OCI-M1 (cell line): ENCODE results near the gene ARHGAP10.
"Not testable (repeated sequence)": the region's sequence is repeated elsewhere in the genome, so short reads cannot be mapped to it uniquely, and the experiment has no call there.

ENCODE experiments used
- DNase-seq: peaks from one replicate; lab custom pipeline; 2025; lab: John Stamatoyannopoulos, UW

Gene ARHGAP10

DNA sequence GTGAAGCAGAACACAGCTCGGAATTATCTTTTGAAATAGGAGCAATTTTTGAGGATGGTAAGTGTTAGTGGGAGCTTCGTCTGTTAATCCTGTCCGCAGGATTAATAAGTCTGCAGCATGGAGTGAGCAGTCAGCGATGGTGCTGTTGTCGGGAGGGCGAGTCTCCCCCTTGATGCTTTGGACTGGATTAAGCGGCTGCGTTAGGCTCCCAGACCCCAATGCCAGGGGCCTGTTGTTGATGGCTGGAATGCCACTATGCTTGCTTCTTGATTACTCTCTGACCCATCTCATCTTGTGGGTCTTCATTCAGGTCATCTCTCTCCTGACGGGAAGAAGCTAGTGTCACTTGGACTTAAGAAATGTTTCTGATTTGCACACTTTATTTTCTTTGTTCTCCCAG lies 332.6 kb downstream of the ARHGAP10 start:
- DNase-seq = no peak

DNA sequence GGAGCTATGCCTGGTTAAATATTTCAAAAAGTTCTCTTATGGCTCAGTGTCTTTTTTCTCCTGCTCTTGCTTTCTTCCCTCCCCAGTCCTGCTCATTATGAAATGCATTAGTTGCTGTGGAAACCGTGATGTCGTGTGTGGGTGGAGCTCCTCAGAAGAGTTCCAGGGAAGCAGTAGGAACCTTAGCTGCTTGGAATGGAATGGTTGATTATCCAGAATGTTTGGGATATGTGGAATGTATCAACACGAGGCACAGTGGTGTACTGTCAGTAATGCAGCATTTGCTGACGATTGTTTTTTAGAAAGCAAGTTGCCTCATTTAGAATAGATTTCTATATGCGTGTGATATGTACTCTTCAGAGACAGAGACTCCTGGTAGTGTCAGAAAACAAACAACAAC lies 333.2 kb downstream of the ARHGAP10 start:
- no peak for DNase-seq

DNA sequence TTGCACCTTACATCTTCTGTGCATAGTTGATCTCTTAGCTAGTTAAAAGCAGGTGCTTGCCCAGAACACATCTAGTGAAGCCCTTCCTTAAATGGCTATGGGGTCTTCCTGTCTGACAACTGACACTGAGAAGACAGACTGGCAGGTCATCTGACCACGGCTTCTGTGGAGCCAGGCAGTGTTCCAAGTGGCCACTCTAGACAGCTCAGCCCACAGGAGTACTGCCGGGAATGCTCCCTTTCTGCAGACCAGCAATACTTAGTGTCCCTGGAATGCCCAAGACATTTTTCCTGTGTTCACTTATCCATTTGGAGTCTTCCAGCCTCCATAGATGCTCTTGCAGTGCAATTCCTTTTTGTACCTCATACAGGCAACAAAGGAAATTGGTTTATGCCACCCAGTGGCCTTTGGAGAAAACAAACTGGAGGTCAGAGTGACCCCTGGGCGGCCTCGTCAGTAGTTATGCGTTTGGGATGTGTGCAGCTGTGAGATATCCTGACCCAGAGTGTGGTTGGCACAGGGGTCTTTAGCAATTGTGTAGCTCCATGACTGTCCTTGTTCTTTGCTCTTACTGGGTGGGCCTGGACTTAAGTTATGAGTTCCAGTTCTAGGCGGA lies 335.5 kb downstream of the ARHGAP10 start:
- DNase-seq = peak; percentile 15

- DNase-seq = no peak
Measured at GRCh38 chr4:148068065-148068911, 336.4 kb downstream of the ARHGAP10 start.

- no peak for DNase-seq
Measured at GRCh38 chr4:148069086-148069894, 337.4 kb downstream of the ARHGAP10 start.

GRCh38 chr4:148069895-148070178 lies 337.9 kb downstream of the ARHGAP10 start:
- DNase-seq = no peak

DNA sequence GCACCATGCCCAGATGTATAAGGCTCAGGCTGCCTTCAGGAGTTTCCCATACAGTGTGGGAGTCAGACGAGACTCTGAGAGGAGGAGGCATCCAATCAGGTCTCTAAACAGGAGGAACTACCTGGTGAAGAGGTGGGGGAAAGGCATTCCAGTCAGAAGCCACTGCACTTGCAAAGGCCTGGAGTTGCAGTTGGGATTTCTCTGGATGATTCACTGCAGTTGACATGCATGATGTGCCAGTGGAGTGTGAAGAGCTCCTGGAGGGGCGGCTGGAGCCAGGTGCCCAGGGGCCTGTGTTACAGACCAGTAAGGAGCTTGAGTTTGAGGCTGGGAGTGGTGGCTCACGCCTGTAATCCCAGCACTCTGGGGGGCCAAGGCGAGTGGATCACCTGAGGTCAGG lies 339.1 kb downstream of the ARHGAP10 start:
- no peak for DNase-seq

DNA sequence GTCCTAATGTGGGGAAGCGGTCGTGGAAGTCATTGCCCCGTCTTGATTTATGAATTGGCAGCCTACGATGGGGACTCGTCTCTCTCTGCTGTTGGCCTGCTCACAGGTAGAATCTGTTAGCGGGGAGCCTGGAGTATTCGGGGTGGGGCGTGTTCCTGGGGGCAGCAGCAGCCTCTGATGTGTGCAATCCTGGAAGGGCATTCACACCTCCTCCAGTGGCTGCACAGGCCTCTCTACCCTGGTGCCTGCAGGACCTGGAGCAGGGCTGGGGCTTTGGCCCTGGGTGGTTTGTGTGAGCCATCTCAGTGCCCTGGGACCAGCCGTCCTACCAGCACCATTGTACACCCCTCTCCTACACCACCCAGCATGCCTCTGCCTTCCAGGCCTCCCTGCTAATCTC lies 340.9 kb downstream of the ARHGAP10 start:
- no peak for DNase-seq

DNA sequence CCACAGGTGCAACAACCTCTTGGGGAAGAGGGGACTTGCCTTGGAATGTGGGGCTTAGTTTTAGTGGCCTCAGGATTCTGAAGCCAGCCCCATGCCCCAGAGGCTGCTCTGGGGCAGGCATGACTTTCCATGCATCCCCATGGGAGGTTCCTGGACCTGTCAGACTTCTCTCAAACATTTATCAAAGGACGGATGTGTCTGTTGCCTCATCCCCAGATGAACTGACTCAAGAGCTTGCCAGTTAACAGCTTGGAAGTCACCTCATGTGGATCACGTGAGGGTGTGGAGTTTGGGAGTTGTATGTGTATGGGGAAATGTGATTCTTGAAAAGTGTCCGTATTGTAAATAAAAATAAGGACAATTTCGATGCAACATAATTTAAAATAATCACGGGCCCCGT lies 341.5 kb downstream of the ARHGAP10 start:
- no peak for DNase-seq

- DNase-seq = no peak
Measured at GRCh38 chr4:148074462-148074861, 342.6 kb downstream of the ARHGAP10 start.

GRCh38 chr4:148075438-148075837 lies 343.6 kb downstream of the ARHGAP10 start:
- DNase-seq = no peak

DNA sequence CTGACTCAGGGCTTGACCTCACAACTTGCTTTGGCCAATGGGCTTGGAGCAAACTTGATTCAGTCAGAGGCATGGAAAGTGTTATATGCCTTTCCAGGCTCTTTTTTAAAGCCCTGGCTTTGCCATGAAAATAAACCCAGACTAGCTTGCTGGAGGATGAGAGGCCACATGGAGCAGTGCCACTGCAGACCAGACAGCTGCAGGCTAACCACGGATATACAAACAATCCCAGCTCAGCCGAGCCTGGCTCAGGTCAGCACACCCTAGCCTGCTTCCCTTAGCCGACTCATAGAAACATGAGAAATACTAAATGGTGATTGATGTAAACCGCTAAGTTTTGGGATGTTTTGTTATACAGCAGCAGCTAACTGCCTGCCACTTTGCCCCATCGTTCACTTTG lies 345.1 kb downstream of the ARHGAP10 start:
- no peak for DNase-seq

DNA sequence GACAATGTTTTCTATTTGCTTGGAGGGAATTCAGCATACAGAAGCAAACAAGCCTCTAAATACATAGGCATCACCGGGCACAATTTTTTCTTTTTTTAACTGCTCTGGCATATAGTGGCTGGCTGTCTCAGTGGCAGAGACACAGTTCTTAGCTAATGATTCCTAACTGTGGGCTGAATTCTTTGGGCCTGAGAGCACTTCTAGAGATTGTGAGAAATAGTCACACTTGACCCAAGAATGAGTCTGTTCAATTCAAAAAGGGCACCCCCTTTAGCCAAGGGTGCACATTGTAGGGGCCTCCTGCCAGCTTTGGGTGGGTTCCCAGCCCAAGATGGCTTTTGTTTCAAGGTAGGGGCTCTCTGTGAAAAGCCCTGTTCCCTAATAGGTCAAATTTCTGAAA lies 345.7 kb downstream of the ARHGAP10 start:
- DNase-seq = no peak

- no peak for DNase-seq
Measured at GRCh38 chr4:148078061-148078460, 346.2 kb downstream of the ARHGAP10 start.

- DNase-seq = no peak
Measured at GRCh38 chr4:148079961-148080360, 348.1 kb downstream of the ARHGAP10 start.

DNA sequence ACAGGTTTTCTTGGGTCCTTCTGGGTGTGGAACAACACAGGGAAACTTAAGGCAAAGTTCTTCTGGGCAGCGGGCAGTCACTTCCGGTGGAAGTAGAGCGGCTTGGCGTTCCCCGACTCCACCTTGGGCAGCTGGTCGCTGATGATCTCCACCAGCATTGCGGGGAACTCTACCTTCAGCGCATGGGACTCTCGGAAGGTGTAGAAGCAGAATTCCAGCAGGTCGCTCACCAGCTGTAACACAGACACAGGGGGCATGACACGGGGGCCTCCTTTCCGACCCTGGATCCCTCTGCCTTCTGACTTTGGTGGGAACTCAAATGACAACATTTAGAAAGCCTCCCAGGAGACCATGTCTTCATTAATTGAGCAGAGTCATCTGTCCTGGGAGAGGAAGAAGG lies 349.4 kb downstream of the ARHGAP10 start:
- DNase-seq = no peak

DNA sequence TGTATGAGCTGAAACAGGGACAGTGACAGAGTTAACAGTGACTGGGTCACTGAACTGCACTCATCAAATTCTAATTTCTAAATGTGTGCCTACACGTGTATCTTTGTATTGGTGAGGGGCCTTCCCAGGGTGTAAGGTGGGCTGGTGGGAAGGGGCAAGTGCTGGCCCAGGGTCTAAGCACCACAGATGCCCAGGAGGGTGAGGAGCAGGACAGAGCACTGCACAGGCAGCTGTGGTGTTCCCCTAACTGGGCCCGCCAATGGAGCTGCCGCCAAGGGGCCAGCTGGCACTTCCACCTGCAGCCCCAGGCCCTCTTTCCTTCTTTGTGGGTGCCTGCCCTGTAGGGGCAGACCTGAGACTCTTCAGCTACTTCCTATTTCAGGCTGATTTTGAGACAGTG lies 349.9 kb downstream of the ARHGAP10 start:
- no peak for DNase-seq

- DNase-seq = not testable (repeated sequence)
Measured at GRCh38 chr4:148083073-148083472, 351.2 kb downstream of the ARHGAP10 start.

DNA sequence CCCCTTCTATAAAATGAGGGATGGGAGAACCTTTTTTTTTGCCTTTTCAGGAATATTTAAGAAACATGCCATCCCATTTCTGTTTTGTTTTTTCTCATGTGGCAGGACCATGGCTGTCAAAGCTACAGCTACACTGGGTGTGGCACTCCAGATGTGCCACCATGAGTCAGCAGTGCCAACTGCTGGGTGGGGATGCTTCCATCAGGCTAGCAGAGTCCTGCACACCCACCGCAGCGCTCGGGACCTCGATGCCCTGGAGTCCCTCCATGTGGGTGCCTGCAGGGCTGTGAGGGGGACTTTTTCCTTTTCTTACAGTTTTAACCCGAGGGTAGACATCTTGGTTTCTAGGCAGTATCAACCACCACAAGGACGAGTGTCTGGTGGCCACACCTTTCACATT lies 357.7 kb downstream of the ARHGAP10 start:
- no peak for DNase-seq

GRCh38 chr4:148090029-148090428 lies 358.1 kb downstream of the ARHGAP10 start:
- DNase-seq = no peak

- DNase-seq = no peak
Measured at GRCh38 chr4:148090503-148091476, 358.9 kb downstream of the ARHGAP10 start.

DNA sequence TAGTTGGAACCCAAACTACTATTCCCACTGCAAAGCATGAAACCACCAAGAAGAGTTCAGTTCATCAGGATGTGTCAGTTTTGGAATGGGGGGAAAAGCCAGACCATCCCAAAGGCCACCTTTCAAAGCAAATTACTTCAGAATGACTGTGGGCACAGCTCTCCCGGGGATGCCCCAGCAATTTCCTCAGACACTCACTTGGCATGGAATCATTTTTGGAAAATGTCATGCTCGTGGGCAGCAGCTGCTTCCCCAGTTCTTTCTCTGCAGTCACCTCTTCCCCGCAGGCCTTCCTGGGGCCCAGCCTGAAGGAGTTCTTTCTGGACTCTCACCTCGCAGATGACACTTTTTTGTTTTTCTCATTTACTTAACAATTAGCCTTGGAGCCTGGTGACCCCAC lies 360.0 kb downstream of the ARHGAP10 start:
- no peak for DNase-seq
